GDM1 (cell line): ENCODE results near the gene RGS3.
A peak's percentile ranks its signal among the peaks of the same experiment; 100 is the strongest.
"Not testable (repeated sequence)": the region's sequence is repeated elsewhere in the genome, so short reads cannot be mapped to it uniquely, and the experiment has no call there.

Experiments
- DNase-seq: peaks from one replicate; lab custom pipeline; 2025; lab: John Stamatoyannopoulos, UW

The RGS3 gene

DNA sequence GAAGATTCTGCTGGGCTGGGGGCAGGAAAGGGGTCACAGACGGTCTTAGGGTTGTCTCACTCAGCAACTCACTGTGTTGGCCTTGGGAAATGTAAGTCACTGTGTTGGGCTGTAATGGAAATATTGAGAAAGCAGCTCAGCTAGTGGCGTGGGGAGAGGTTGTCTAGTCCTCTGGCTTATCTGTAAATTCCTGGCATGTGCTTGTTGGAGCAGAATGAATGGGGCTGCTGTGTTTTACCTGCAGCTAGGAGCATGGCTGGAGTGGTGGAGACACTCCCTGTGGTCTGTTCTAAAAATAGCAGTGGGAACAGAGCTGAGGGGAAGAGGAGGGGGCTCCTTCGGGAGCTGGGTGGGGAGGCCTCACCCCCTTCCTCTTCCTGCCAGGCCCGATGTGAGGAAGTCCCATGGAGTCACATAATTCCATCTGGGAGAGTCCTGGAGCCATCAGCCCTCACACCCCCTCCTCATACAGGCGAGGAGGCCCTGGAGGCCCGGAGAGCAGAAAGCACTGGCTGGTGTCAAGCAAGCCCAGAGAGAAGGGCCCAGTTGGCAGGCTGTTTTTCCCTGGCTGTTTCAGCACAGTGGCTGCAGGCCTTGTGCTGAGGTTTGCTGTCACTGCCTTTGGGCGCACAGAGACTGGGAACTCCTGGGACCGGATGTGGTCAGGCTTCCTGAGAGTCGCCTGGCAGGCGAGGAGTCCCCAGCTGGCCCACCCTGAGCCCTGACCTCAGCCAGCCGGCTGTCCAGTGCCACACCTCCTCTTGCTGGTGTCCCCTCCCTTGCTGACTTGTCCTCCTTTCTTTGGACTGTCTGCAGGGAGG lies 84.9 kb downstream of the RGS3 start:
- DNase-seq = peak; percentile 30

DNA sequence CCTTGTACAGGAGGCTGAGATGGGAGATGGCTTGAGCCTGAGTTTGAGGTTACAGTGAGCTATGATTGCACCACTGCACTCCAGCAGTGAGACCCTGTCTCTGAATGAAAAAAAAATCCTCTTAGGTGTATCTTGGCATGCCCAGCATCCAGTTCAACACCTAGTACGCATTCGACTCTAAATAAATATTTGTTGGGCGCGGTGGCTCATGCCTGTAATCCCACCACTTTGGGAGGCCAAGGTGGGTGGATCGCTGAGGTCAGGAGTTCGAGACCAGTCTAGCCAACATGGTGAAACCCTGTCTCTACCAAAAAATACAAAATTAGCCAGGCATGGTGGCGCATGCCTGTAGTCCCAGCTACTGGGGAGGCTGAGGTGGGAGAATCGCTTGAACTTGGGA lies 86.4 kb downstream of the RGS3 start:
- DNase-seq = not testable (repeated sequence)

DNA sequence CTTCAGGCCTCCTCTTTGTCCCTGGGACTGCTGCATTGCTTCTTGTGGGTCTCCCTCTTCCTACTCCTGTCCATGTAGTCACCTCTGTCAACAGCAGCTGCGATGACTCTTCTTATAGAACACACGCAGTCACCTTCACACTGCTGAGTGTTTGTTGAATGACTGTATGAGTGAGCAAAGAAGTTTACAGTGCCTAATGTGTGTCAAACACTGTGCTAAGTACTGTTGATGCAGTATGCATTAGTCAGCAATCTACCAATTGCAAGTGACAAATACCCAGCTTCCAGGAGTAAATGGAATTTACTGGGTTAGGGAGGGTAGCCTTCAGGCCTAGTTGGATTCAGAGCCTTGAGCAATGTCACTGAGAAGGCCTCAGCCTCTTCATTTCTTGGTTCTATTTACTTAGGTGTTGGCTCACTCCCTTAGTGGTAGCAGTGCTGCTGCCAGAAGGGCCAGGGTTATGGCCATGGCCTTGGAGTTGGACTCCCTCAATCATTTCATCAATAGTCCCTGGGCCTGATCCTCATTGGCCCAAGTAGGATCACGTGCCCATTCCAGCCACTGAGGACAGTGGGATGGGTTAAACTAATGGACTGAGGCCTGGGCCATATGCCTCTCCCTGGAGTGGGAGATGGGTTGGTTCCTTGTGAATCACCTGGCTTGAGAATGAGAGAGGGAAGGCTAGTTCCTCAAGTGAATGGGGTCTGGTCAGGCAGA lies 93.5 kb downstream of the RGS3 start:
- no peak for DNase-seq

DNA sequence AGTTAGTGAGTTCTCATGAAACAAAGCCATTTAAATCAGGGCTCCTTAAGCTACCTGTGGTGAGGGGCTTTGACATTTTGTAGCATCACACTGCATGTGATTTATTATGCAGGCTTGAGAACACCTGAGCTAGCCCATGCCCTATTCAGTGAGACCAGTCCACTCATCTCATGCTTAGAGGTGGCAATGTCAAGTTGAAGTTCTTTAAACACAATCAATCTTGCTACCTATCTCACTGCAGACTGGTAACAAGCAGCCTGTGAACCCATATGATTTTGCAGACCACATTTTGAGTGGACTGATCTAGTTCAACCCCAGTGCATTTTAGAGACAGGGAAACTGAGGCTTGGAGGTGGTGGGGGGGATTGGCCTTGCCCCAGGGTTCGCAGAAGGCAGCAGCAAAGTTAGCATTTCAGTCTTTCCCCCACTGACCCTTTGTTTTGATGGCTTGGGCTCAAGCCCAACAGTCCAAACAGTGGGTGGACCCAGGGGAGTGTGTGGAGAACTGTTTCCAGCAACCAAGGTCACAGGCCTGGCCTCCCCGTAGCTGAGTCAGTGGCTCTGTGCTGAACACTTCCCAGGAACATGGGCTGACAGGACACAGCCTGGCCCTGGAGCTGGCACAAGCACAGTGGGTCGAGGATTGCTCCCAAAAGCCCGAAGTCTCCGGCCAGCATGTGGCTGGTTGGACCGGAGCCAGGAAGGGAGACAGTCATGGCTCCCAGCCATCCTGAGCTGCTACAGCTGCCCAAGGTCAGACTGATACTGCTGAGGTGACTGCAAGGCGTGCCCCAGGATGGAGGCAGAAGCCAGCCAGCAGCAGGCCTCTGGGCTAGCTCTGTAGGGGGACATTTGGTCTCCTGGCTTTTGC lies 95.3 kb downstream of the RGS3 start:
- no peak for DNase-seq

DNA sequence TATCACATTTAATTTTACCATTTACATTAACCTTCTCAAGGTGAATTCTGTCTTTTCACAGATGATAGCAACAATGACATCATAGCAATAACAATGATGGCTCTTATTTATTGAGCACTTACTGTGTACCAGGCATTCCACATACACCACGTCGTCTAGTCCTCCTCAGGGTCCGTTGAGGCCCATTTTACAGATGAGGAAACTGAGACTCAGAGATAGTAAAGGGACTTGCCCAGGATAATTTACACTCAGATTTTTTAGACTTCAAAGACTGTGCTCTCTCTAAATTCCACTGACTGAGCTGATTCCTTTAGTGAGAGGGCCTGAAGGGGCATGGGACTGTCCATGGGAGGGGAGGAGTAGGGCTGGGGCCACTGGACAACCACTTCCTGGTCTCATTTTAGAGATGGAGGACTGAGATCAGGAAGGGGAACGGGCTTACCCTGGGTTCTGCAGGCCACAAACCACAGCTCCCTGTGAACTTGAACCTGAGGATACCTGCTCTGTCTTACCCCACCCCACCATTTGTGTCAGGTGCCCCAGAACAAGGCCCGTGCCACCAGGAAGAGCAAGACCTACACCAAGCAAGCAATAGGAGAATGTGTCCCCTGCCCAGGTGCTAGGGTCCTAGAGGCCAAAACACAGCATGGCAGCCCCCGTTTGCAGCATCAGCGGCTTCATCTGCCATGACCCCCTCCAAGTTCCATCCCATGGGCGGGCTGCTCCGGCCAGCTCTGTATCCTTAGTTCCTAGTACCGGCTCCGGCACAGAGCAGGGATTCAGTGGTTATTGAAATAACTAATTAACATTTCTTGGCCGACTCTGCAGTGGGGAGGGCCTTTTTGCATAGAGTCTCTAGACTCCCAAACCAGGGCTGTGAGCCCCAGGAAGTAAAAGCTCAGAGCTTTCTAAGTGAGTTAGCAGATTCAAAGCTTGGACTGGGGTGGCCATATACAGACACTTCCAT lies 96.6 kb downstream of the RGS3 start:
- no peak for DNase-seq

DNA sequence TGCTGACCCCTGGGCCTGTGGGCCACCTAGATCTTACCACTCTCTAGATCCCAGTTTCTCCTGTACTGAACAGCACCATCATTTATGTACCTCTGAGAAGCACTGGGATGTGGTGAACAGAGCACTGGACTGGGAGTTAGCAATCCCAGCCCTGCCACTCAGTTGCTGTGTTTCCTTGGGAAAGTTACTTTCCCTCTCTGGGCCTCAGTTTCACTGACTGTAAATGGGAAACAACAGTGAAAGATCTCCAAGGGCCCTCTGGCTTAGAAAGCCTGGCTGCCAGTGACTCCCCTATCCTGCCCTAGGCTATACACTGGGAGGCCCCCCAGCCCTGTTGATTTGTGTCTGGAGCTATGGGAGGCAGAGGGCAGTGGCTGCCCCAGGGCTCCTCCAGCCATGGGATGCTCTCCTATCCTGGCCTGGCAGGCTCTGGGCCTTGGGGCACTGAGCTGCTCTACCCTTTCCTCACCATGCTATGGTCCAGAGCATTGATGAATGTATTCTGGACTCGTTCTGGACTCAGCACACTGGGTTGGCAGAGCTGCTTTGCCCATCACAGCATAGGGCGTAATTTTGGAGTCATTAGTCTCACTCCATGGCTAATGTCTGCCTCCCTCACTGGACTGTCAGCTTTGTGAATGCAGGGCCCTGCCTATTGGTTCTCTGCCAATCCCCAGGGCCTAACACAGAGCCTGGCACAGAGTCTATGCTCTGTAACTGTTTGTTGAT lies 99.3 kb downstream of the RGS3 start:
- no peak for DNase-seq

DNA sequence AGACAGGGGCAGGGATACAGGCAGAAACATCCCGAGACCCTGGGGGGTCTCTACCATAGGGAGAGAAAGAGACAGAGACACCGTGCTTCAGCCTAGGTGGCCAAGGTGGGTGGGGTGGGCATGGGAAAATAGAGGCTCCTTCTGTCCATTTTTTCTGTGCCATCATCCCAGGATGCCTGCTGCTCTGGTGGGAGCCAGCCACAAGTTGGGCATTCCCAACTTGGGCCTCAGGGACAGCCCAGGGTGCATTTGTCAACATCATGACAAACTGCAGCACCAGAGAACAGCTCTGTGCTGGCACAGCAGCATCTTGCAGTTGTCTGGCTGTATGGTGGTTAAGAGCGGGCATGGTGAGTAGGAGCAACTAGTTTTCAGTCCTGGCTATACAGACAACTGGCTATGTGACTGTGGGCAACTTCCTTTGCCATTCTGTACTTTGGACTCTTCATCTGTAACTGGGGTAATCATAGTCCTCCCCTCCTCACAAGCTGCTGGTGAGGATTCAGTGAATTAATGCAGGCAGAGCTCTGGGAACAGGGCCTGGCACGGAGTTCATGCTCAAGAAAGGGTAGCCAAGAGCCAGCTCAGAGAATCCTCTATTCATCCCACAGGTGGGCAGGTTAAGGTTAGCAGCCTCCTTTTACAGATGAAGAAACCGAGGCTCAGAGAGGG lies 100.4 kb downstream of the RGS3 start:
- no peak for DNase-seq

DNA sequence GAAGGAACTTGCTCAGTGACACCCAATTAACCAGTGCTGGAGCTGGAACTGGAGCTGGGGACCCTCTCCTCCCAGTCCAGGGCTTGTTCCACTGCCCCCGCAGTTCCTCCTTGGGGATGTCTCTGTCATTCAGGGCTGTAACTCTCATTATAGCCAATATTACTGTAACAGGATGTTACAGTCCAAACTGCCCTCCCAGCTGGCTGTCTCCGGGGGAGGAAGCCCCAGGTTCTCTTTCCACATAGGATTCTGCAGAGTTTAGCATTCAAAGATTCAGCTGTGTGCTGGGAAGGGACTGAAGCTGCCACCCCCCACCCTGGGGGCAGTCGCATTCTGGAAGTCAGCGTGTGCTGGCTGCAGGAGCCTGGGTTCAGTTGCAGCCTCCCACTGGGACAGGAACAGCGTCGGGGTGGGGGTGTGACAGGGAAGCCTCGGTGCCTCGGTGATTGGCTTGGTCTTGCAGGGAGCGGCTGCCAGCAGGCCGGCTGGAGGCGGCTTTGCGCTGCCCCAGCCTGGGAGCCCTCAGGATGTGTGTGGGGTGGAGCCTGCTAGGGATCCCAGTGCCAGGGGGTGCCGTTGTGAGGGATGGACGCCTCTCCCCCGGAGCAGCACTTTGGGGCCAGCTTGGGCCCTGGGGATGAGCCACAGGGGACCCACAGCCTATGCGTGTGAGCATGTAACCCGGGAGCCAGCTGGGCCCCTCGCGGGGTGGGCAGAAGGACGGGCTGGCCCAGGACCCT lies 101.1 kb downstream of the RGS3 start:
- DNase-seq = no peak

DNA sequence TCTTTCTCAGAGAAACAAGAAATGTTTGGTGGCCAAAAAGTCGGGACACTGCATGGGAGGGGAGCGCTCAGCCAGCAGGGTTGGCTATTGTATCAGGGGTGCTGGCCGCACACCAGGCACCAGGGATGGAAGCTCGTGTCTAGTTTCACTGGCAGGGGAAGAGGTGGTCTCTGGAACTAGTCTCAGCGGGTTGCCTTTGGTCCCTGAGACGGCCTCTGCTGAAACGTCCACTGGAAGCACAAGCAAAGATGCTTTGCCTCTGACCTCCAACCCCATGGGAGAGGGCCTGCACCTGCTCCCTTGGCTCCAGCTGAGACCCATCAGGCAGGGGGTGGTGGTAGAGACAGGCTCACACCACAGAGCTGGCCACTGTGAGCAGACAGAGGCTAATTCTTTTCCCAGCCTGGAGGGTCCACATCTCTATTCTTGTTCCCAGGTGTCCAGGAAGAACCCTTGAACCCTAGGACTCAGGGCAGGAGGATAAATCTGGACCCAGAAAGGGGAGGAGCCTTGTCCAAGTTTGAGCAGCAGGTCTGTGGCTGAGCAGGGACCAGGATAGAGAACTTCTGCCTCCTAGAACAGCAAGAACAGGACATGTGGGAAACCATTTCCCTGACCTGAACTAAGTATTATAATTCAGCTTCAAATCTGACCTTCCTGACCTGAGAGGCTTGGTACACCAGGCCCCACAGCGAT lies 102.6 kb downstream of the RGS3 start:
- no peak for DNase-seq

DNA sequence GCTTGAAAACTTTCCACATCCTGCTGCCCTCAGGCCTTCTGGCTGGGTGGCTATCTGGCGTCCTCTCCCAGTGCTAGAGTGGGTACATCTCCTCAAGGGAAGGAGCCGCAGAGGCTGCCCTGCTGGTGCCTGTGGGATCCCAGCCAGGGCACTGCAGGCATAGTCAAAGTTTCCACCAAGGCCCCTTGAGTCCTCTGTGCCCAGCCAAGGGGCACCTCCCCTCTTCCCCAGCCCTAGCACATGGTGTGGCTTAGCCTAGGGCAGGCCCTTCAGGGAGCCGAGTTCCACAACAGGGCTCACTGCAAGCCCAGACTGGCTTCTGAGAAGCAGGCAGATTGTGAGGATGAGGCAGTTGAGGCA lies 103.2 kb downstream of the RGS3 start:
- no peak for DNase-seq

DNA sequence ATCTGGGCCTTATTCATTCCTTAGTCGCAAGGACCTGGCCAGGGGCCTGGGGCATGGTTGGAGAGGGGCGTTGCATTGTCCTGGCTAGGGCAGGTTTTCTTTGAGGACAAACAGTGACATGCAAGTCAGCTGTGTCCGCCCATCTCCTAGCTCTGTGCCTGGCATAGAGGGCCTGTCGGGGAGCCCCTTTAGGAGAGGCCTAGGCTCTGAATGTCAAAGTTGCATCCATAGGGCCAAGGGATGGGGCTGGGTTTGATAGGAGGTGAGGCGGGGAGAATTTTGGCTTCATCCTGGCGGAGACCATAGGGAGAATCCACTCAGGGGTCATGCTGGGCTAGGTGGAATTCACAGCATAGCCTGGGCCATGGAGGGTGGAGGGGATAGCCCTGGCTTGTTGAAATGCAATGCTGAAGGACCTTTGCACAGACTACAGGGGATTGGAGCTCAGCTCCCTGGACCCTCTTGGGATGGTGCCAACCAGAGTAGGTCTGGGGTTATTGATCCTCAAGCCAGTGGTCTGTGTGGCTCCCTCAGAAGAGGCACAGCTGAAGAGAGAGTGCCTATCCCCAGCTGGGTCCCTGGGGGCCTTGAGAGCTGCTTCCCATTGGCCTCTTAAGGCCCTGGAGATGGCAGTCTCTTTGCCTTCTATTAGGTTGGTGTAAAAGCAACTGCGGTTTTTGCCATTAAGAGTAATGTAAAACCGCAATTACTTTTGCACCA lies 104.0 kb downstream of the RGS3 start:
- DNase-seq = no peak

DNA sequence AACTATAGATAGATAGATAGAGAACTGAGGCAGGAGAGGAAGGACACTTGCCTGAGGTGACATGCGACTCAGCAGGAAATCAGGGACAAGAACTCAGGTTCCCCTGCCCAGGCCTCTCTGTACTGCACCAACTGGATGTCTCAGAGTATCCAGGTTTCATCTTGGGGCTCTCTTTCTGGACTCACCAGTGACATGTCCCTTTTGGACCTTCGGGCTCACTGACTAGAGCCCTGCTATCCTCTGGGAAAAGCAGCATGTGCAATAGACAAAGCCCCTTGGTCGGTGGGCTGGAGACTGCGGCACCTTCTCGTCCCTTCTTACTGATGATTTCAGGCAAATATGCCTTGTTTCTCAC lies 104.5 kb downstream of the RGS3 start:
- no peak for DNase-seq

DNA sequence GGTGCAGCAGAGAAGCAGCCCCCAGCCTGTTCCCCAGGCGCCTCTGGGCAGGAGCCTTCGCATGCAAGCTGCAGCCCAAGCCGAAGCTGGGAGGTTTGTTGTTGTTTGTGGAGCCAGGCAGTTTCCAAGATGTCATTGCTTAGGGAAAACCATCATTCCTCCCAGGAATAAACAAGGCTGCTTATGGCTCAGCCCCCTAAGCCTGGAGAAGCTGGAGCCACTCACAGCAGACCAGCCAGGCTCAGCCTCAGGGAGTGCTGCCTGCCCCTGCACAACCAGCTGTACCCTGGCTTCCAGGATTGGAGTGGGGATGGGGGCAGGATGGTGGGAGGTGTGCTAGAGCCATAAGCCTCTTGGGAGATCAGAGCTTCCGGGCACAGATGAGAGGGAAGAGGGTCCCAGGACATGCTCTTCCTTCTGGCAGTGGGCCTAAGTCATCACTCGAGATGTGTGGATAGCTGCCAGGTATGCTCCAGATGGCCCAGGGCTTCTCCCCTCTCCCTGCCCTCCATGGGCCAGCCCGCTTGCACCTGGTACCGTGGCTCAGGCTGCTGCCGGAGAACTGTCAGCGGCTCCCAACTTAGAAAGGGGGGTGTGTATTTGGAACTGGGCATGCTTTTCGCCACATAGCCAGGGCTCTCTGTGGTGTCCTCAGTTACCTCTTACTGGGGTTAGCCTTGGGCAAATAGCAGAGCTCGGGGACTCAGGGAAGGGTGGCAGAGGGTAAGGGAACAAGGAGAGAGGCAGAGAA lies 105.2 kb downstream of the RGS3 start:
- DNase-seq = no peak

DNA sequence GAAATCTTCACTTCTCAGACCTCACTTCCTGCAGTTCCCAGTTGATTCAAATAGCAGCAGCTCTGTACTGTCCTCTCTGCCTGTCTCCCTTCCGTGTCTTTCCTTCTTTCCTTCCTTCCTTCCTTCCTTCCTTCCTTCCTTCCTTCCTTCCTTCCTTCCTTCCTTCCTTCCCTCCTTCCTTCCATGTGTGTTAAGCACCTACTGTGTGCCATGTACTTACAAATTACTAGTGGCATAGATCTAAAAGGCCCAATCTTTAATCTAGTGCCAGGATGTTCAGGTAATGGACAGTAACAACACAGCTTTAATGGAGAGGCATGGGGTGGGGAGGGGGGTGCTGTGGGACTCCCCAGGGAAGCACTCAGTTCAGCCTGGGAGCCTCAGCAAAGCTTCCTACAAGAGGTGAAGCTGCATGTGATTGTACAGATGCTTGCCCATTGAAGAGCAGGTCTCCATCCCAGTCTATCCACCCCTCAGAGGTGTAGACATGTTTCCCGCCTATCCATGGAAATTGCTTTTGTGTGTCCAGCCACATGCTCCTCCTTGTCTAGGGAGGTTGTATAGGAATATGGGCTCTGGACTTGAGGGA lies 106.0 kb downstream of the RGS3 start:
- no peak for DNase-seq

DNA sequence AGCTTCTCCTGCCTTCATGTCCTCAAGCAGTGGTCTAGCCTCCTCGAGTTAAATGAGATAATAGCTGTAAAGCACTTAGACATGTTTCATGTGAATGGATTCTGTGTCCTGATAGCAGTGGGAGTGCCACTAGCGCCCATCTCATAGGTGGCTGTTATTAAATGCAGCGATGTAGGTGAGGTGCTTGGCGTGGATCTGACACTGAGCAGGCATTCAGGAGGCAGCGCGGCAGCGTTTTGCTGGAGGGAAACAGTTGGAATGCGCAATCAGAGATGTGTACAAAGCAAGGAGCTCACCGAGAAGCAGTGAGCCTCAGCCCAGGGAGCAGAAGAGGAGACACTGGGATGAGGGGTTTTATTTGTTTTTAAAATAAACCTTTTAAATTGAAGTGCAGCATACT lies 106.6 kb downstream of the RGS3 start:
- DNase-seq = no peak

DNA sequence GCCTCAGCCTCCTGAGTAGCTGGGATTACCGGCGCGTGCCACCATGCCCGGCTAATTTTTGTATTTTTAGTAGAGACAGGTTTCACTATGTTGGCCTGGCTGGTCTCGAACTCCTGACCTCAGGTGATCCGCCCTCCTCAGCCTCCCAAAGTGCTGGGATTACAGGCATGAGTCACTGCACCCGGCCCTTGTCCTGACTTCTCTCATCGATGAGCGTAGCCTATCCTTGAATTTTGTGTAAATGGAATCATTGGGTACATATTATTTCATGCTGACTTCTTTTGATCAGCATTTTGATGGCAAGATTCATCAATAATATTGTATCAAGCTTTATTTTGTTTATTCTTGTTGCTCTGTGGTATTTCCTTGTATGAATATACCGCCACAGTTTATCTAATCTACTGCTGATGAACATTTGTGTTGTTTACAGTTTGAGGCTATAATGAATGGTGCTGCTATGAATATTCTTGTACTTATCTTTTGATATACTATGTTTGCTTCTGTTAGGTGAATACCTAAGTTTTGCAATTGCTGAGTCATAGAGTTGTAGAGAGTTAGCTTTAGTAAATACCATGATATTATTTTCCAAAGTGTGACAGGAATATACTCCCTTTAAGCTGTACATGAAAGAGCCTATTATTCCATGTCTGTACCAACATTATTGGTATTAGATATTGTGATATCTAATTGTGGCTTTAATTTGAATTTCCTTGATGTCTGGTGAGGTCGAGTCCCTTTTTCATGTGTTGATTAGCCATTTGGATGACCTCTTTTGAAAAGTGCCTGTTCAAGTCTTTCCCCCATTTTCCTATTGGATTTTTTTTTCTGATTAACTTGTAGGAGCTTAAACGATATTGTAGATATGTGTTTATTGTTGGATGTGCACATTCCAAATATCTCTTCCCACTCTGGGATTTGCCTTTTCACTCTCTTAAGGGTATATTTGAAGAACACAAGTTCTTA lies 107.5 kb downstream of the RGS3 start:
- DNase-seq = no peak
